HG03175 (cell line): ENCODE results near the gene GATC.
A peak's percentile ranks its signal among the peaks of the same experiment; 100 is the strongest.
"Not testable (repeated sequence)": the region's sequence is repeated elsewhere in the genome, so short reads cannot be mapped to it uniquely, and the experiment has no call there.

Source experiments
- ATAC-seq: cut with Tn5 transposase; IDR thresholded peaks from one replicate; pipeline ENCODE4 v1.9.1; 2021; ENCODE audit warnings: mild to moderate bottlenecking, moderate library complexity; ENCODE audit not compliant: unreplicated experiment

Gene GATC

DNA sequence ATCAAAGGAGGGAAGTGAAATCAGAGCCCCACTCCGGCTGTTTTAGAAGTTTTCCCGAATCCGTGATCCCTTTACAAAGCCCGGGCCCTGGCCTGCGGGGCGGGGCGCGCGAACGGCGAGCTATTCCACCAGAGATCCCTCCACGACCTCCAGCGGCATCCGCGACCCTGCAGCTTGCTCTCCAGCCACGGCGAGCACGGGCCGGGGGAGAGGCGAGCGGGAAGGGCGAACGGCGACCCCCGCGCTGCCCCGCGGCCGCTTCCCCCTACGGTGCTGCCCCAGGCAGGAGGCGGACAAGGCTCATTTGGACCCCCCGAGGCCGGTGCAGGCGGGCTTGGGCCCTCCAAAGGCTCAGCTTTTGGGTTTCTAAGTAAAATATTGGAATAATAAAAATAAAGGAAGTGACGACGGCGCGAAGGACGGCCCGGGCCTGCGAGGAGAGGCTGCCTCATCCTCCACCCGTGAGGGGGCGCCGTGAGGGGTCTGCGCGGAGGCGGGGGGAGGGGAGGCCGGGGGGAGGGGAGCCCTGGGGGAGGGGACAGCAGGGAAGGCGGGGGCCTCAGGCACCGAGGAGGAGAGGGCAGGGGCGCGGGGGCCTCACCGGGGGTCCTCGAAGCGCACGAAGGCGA is 22.7 kb downstream of the GATC start:
- ATAC-seq, result peak; percentile 16

DNA sequence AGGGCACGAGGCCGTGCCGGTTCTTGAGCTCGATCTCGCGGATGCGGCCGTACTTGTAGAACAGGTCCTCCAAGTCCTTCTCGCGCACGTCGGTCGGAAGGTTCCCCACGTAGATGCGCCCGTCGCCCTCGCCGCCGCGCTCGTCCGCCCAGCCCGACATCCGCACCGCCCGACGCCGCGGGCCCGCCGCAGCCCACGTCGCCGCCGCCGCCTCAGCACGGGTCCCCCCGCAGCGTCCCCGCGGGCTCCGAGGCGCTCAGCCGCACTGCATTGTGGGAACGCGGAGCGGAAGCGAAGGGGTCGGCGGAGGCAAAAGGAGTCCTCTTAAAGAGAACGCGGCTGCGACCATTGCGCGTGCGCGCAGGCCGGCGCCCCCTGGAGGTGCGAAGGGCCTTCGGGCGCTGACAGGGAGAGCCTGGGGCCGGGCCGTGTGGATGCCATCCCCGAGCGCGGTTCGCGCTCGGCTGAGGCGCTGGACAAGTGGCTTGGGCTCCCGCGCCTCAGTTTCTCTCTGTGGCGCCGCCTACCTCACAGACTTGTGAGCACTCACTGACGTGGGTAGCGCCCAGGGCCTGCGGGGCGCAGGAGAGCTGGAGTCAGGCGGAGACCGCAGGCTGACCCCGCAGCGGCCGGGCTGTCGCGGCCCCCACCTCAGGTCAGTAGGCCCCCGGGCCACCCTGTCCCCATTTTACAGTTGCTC is 23.4 kb downstream of the GATC start, which contains the start of gene SRSF9:
Gene SRSF9 (minus strand): TSS at position 299 of the 700 bp plus-strand sequence. CDS start 139 bp downstream, at position 160.
- ATAC-seq, result peak; percentile 87

- peak; percentile 21 for ATAC-seq
Observed at GRCh38 chr12:120470150-120470784, 24.0 kb downstream of the GATC start.

GRCh38 chr12:120472521-120472920 is 26.3 kb downstream of the GATC start:
- ATAC-seq, result no peak

GRCh38 chr12:120473807-120474615 is 27.8 kb downstream of the GATC start:
- ATAC-seq, result no peak

GRCh38 chr12:120474616-120474960 is 28.3 kb downstream of the GATC start:
- ATAC-seq, result no peak

DNA sequence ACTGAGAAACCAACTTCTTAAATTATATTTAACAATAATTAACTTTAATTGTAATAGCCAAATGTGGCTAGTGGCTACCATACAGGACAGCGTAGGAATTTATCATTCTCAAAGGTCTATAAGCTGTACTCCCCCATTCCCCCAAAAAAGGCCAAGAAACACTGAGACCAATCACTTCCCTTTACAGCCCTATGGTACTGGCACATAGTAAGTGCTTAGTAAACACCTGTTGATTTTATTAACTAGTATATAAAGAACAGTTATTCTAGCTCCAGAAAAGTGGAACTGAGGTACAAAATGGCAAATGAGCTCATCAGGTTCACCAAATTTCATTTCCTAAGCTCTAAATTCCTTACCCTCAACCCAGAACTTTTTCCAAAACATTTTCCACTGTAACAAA is 29.4 kb downstream of the GATC start:
- no peak for ATAC-seq

DNA sequence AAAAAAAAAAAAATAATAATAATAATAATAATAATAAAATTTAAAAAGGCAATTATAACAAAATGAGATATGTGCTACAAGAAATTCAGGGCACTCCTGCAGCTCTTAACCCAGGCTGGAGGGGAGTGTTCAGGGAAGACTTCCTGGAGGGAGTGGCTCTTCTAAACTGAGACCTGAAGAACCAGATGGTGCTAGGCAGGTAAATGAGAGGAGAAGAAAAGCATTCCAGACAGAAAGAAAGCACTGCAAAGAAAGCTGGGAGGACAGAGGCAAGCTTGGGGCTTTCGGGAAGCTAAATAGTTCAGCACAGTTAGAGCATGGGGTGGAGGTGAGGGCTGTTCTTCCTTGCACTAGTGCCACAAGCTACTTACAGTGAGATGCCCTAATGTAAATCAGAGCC is 33.2 kb downstream of the GATC start:
- no peak for ATAC-seq

DNA sequence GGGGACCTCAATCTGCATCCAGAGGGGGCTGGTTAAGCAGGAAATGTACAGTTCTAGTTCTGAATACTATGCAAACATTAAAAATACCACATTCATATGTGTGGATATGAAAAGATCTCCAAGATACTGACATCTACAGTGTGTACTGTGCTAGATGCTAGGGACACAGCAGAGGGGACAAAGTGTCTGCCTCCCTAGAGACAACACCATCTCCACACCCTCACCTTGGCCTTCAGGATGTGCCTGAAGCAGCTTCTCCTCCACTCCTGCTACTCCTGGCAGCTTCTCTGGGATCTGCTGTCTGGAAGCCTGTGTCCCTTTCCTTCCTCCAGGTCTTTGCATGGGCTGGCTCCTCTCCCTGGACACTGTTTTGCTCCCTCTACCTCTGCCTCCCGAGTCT is 34.0 kb downstream of the GATC start:
- no peak for ATAC-seq

- ATAC-seq, result no peak
Observed at GRCh38 chr12:120481022-120481767, 35.0 kb downstream of the GATC start.

DNA sequence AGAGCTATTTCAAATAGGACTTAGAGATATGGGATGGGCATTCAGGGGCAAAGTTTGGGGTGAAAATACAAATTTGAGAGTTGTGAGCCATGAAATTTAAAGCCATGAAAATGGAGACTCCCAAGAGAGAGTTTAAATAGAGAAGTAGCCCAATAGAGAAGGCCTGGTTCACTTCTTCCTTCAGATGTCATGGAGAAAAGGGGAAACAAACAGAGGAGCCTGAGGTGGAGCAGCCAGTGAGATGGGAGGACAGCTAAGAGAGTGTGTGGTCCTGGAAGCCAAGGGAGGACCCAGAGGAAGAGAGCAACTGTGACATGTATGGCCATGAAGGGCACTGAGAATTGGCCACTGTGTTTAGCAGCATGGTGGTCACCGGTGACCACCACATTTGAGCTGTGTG is 37.4 kb downstream of the GATC start:
- ATAC-seq, result no peak

GRCh38 chr12:120485961-120486881 is 40.0 kb downstream of the GATC start:
- no peak for ATAC-seq

DNA sequence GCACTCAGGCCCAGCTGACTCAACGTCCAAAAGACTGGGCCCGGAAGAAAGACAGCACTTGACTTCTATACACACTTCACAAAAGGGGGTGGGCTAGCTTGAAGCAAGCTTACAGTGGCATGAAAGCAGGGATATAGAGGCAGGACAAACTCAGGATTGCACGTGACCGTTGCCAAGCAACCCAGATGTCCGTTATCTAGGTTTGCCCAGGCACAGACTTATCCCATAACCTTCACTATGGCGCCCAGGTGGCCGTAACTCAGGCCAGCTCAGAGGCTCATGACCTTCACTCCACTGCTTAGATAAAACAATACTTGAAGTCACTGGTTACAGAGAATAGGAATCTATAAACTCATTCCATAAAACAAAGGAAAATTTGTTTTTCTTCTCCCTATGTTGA is 41.3 kb downstream of the GATC start:
- ATAC-seq, result not testable (repeated sequence)

DNA sequence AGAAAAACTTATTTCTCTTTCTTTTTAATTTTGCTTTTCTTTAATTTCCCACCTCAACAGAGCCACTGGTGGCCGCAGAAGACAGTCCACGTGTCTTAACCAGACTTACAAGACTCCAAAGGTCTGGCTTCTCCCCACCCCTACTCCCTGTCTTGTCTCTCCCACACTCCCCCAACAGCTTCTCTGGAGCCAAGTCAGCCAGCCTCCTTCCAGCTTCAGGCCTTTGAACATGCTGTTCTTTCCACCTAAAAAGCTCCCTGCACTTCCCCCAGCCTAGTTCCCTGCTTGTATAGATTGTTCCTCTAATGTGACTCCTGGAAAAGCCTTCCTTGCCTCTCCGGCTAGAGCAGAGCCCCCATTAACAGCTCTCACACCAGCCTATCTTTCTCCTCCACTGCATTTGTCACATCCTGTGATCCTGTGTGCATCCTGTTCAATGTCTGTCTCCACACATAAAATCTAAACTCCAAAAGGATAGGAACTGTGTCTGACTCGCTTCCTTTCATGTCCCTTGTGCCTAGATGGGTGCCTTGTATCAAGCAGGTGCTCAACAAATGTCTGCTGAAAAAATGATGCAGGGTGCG is 41.9 kb downstream of the GATC start:
- ATAC-seq, result no peak

DNA sequence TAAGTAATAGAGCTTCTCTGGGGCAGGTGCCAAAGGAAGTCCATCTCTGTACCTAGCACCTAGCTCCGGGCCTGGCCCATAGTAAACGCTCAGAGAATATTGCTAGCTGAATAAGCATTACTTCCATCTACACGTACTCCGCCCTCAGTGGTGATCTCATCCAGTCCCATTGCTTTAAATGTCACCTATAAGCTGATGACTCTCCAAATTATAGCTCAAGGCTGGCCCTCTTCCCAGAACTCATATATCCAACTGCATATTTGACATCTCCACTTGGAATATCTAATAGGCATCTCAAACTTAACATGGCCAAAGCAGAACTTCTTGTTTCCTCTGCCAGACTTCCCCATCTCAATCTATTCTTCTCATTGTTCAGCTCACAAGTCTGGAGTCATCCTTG is 42.8 kb downstream of the GATC start:
- no peak for ATAC-seq

- ATAC-seq, result no peak
Observed at GRCh38 chr12:120490325-120490724, 44.1 kb downstream of the GATC start.

GRCh38 chr12:120490833-120491512 is 44.7 kb downstream of the GATC start:
- no peak for ATAC-seq

GRCh38 chr12:120495186-120495730 is 49.0 kb downstream of the GATC start:
- peak; percentile 18 for ATAC-seq
